GM18517 (cell line): Measurements from ENCODE around the gene GPR22.

ENCODE experiments used
- ATAC-seq: cut with Tn5 transposase; IDR thresholded peaks from one replicate; pipeline ENCODE4 v1.9.1; 2021; ENCODE audit warnings: mild to moderate bottlenecking, moderate library complexity; ENCODE audit not compliant: unreplicated experiment

Gene GPR22

GRCh38 chr7:107474104-107474521 lies 4.3 kb downstream of the GPR22 start:
- no peak for ATAC-seq

DNA sequence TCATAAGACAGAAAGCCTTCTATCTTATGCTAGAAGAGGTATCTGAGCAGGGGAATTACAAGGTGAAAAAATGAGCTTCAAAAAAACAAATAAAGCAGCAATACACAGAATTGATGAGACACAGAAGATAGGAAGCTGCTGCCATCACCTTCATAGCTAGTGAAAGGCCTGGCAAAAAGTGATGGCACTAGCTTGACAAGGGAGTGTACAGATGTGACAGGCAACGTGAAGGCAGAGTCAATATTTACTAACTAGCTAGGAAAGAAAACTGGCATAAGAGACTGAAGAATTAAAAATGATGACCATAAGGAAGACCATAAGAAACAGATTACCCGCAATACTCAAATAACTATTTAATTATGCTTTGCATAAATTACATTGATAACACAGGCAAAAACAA lies 9.4 kb downstream of the GPR22 start:
- ATAC-seq = no peak

GRCh38 chr7:107480932-107481331 lies 11.1 kb downstream of the GPR22 start:
- no peak for ATAC-seq

DNA sequence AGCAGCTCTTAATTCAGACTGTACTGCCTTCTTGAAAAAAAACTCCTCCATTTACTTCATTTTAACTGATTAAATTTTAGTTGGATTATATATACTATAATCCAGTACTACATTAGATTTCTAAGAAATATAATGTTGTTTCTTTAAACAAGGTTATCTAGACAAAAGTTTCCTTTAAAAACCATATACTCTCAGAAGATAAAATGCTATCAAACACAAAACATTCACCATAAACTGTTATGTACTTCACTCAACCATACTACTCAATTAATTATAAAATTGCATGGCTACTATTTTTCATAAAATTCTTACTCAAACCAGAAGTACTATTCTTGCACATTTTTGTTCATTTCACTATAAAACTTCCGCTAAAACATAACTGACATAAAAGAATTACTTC lies 12.7 kb downstream of the GPR22 start:
- ATAC-seq = no peak

GRCh38 chr7:107486041-107486440 lies 16.2 kb downstream of the GPR22 start:
- no peak for ATAC-seq

DNA sequence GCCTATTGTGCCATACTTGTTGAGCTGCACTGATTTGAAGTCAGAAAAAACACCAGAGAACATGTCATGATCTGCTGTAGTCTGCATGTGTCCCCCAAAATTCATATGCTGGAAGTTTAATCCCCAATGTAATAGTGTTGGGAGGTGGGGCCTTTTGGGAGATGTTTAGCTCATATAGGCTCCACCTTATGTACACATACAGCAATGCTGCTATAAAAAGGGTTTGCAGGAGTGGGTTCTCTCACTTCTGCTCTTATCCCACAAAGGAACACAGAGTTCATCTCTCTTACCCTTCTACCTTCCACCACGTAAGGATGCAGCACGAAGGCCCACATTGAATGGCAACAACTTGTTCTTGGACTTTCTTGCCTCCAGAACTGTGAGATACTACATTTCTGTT lies 23.0 kb downstream of the GPR22 start:
- no peak for ATAC-seq

- ATAC-seq = no peak
These were observed 24.5 kb downstream of the GPR22 start for GRCh38 chr7:107494315-107494751.

DNA sequence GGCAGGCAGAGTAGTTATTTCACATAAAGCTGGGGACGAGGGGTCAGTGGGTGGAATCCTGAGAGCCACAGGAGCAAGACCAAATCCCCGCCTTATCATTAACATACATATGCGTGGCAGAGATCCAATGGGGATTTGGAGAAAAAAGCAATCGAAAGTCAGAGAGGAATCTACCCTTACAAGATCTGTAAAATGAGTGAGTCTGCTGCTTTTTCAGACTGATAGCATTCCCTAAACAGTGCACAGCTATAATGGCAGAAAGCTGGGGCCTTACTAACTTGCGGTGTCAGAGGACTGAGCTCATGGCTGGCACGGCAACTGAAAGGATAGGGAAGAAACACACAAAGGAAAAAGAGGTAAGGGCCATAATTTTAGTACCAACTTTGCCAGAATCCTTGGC lies 25.0 kb downstream of the GPR22 start:
- no peak for ATAC-seq

- ATAC-seq = no peak
These were observed 25.7 kb downstream of the GPR22 start for GRCh38 chr7:107495516-107495915.

- no peak for ATAC-seq
These were observed 29.9 kb downstream of the GPR22 start for GRCh38 chr7:107499731-107500130.

GRCh38 chr7:107501593-107501992 lies 31.7 kb downstream of the GPR22 start:
- ATAC-seq = no peak

DNA sequence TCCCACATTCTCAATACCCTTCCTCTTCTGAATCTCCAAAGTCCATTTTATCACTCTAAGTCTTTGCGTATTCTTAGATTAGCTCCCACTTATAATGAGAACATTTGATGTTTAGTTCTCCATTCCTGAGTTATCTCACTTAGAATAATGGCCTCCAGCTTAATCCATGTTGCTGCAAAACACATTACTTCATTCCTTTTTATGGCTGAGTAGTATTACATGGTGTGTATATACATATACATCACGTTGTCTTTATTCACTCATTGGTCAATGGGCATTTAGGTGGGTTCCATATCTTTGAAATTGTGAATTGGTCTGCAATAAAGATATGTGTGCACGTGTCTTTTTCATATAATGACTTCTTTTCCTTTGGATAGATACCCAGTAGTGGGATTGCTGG lies 32.3 kb downstream of the GPR22 start:
- ATAC-seq = no peak

DNA sequence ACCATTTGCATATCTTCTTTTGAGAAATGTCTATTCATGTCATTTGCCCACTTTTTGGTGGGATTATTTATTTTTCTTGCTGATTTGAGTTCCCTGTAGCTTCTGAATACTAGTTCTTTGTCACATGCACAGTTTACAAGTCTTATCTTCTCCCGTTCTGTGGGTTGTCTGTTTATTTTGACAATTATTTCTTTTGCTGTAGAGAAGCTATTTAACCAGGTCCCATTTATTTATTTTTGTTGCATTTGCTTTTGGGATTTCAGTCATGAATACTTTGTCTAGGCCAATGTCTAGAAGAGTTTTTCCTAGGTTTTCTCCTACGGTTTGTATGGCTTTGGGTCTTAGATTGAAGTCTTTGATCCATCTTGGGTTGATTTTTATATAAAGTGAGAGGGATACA lies 32.9 kb downstream of the GPR22 start:
- no peak for ATAC-seq

GRCh38 chr7:107503687-107504086 lies 33.8 kb downstream of the GPR22 start:
- ATAC-seq = no peak

- no peak for ATAC-seq
These were observed 35.5 kb downstream of the GPR22 start for GRCh38 chr7:107505362-107505761.

DNA sequence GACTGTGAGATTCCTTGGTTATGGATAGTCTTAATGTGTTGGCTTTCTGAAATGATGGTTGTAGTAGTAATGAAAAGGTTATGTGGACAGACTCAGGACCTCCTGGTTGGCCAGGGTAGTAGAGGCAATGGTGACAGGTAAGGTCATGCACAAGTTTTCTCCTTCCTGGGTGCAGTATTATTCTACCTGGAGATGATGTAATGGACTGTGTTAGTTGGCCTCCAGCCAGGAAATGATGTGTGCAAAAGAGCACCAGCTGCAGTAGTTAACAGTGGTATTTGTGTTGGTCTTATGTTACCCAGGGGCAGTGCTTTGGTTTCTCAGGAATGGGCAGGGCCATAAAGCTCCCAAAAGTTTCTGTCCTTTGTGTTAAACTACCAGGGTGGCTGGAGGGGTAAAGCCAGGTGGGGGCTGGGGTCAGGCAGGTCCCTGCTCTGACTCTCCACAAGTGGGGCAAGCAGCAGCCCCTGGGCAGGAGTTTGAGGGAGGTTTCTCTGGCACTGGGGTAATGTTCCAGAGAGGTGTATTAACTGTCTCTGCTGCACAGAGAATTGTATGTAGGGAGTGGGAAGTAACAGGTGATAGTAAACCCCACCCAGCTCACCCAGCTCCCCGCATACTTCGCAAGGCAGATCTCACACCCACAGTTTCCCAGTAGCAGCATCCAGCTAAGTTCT lies 36.3 kb downstream of the GPR22 start:
- ATAC-seq = no peak

DNA sequence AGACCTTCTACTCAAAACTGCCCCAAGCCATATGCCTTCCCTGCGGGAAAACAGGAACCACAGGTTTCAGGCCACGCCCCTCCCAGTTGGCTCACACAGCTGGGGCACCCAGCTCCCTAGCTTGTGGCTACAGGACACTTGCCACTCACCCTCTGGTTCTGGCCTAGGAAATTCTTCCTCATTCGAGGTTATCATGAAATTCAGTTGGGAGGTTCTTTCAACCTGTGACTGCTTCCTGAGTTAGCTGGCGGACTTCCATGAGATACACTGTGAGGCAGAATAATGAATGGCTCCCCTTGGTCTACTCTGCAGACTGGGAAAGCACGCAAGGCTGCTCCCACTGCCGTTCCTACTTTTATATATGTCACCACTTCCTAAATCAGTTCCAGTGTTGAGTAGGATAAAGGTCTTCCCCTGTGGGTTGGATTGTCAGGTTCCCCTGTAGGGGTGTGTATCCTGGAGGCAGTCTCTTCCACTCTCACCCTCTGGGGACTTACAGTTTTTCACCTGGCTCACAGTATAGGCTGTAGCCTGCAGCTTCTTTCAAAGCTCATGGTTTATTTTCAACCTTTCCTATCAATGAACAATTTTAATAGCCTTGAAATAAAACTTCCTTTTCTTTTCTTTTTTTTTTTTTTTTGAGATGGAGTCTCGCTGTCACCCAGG lies 37.0 kb downstream of the GPR22 start:
- no peak for ATAC-seq
